Measurements from ENCODE around the gene CKB. TPM values are rescaled to one million over a fixed set of nuclear protein-coding genes. Genes with fewer than 3 reads are reported as not detected.

CKB gene
- total and polyA plus RNA-seq, 9 of the 15 experiments (the other 6 are each of a cell fraction or from before 2014, with no cell fraction given): 23.9 to 692 (median 132) TPM

DNA sequence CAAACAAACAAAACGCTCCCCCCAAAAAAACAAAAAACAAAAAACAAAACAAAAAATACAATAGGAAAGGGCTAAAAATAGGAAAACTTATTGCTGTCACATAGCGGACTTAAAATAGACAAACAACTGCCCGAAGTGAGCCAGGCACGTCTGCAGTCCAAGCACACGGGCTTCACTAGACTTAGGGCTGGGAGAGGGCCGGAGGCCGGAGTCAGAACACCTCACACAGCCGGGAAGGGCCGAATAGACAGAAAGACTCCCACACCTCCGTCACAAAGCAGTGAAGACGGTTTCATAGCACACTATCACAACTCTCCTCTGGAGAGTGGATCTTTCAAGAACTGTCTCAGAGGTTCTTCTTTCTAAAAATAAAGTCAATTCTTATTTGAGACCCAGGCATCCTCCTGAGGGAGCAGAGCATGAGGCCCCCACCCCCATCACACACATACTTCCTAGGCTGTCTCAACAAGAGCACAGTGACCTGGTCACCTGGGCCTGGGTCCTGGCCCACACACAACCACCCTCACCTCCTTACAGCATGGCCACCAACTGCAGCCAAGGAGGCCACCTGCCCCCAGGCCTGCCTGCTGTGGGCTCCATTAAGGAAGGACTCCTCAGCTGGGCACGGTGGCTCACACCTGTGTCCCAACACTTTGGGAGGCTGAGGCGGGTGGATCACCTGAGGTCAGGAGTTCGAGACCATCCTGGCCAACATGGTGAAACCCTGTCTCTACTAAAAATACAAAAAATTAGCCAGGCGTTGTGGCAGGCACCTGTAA, 33.1 kb upstream of the CKB start:
- Histone ChIP-seq H3K9me3 (replicated peaks; ENCODE audit: control insufficient read depth, insufficient read depth, low read depth, low read length) (no peaks in the 10 kb centered on the region), H3K27ac (ENCODE audit: extremely low read depth, low read depth, low read length) (no peak overlapping the region), H3K4me1 (replicated peaks in 1 of 2; ENCODE audit: control insufficient read depth in 2 of 2, insufficient read depth in 2 of 2, low read length in 2 of 2) (peaks cover 2 to 25% of the 10 kb centered on the region in 2 experiments; a peak in 4 of 5 replicates), H3K9me1 (ENCODE audit: control insufficient read depth, insufficient read depth, low read length) (no peaks in the 10 kb centered on the region), H3K4me3 (no peak overlapping the region), H4K20me1 (replicated peaks; ENCODE audit: control insufficient read depth, insufficient read depth, low read length) (peaks cover 11% of the 10 kb centered on the region), H3K36me3 (ENCODE audit: control insufficient read depth, insufficient read depth, low read length) (peaks cover 35% of the 10 kb centered on the region), H3K9ac (ENCODE audit: insufficient read depth in 1 of 2, low read depth in 2 of 2, low read length in 2 of 2) (peak overlapping the region in 1 of 2 experiments; percentile 73; a peak in 1 of 4 replicates), H3K27me3 (ENCODE audit: control insufficient read depth in 2 of 2, insufficient read depth in 2 of 2, low read length in 2 of 2) (no peaks in the 10 kb centered on the region), H3K4me2 (ENCODE audit: insufficient read depth, low read length) (no peak overlapping the region), H2AFZ (ENCODE audit: low read depth, low read length) (no peak overlapping the region), H3K79me2 (ENCODE audit: control insufficient read depth, insufficient read depth, low read length) (peaks cover 23% of the 10 kb centered on the region)
- DNase-seq (ENCODE audit: extremely low read depth in 1 of 4, low spot score in 3 of 4) (no peak), ATAC-seq (peak; percentile 58), FAIRE-seq (no peak)
- CTCF ChIA-PET (ENCODE audit: low intra/inter-chr PET ratio): no interaction called here
- WGBS (ENCODE audit: insufficient coverage, low coverage, missing lambda C conversion rate): 62% methylated on average over 14 of the region's 15 CpGs
- intact Hi-C loops (cut with micrococcal nuclease) (no loop called here), in situ Hi-C loops (cut with MboI) (no loop called here)
- POLR2A ChIA-PET: no interaction called here
- no TSS peak for BruUV-seq (replicated peaks)
- peak; percentile 35; the same call in 1 of the 2 replicates for TF ChIP-seq SUPT5H (IDR thresholded peaks at IDR 0.05)
- no peak for TF ChIP-seq SMARCE1 (IDR thresholded peaks at IDR 0.05)

DNA sequence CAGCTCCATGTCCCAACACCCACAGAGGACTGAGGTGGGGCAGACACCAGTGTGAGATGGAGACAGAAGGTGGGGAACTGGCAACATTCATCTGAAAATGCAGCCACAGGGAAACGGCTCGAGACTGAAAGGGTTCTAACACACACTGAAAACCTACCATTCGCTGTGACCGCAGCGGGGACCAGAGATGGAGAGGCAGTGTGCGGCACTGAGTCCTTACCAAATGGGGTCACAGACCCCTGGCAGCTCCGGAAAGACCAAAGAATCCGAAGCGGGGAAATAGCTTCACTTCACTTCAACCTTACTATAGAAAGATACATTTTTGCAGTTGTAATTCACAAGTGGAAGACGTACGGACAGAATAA, 30.2 kb upstream of the CKB start:
- H3K36me3 ChIP-seq (ENCODE audit: control insufficient read depth, insufficient read depth, low read length): peaks cover 6% of the 10 kb centered on the region; the same call in 1 of the 3 replicates
- no peak overlapping the region for H3K4me3 ChIP-seq
- H3K9me3 ChIP-seq (replicated peaks; ENCODE audit: control insufficient read depth, insufficient read depth, low read depth, low read length): no peaks in the 10 kb centered on the region
- no peaks in the 10 kb centered on the region for H3K79me2 ChIP-seq (ENCODE audit: control insufficient read depth, insufficient read depth, low read length)
- no peak for DNase-seq (ENCODE audit: extremely low read depth in 1 of 4, low spot score in 3 of 4)
- no peak overlapping the region for H2AFZ ChIP-seq (ENCODE audit: low read depth, low read length)
- H3K9ac ChIP-seq (ENCODE audit: insufficient read depth in 1 of 2, low read depth in 2 of 2, low read length in 2 of 2): no peak overlapping the region
- intact Hi-C loops (cut with micrococcal nuclease): no loop called here
- H3K27me3 ChIP-seq (ENCODE audit: control insufficient read depth in 2 of 2, insufficient read depth in 2 of 2, low read length in 2 of 2): no peaks in the 10 kb centered on the region
- no peaks in the 10 kb centered on the region for H3K9me1 ChIP-seq (ENCODE audit: control insufficient read depth, insufficient read depth, low read length)
- peaks cover 2 to 46% of the 10 kb centered on the region in 2 experiments; a peak in 4 of 5 replicates for H3K4me1 ChIP-seq (replicated peaks in 1 of 2; ENCODE audit: control insufficient read depth in 2 of 2, insufficient read depth in 2 of 2, low read length in 2 of 2)
- no peak for ATAC-seq
- H3K4me2 ChIP-seq (ENCODE audit: insufficient read depth, low read length): no peak overlapping the region
- no peak overlapping the region for H3K27ac ChIP-seq (ENCODE audit: extremely low read depth, low read depth, low read length)
- H4K20me1 ChIP-seq (replicated peaks; ENCODE audit: control insufficient read depth, insufficient read depth, low read length): no peaks in the 10 kb centered on the region; the same call in 1 of the 2 replicates
- in situ Hi-C loops (cut with MboI): no loop called here
- FAIRE-seq: no peak
- WGBS (ENCODE audit: insufficient coverage, low coverage, missing lambda C conversion rate): 67% methylated on average over 11 of the region's 11 CpGs
- ChIA-PET POLR2A (interaction anchor here (0.5 to 0.6 kb wide), 2 partner anchors 14 to 216 kb away, joined by 3 read pairs; no protein-coding TSS in a partner anchor), CTCF (ENCODE audit: low intra/inter-chr PET ratio) (interaction anchor here (0.6 kb wide), 1 partner anchor 177 kb away, joined by 3 read pairs; no protein-coding TSS in a partner anchor)
- no peak for TF ChIP-seq GABPB2 (CRISPR knock-in tag; conservative IDR thresholded peaks at IDR 0.05)
- TF ChIP-seq HOXB6 (CRISPR knock-in tag; IDR thresholded peaks at IDR 0.05; ENCODE audit: borderline replicate concordance): no peak
- TF ChIP-seq IFI16 (CRISPR knock-in tag; IDR thresholded peaks at IDR 0.05): no peak
- no peak for TF ChIP-seq MAFK (IDR thresholded peaks at IDR 0.05; ENCODE audit: low read length)
- TF ChIP-seq SIN3A (IDR thresholded peaks at IDR 0.05; ENCODE audit: borderline replicate concordance in 2 of 2, control insufficient read depth in 1 of 2, low read depth in 2 of 2, low read length in 2 of 2): no peak
- TF ChIP-seq ZNF717 (CRISPR knock-in tag; IDR thresholded peaks at IDR 0.05): no peak
- TF ChIP-seq HNRNPUL1 (IDR thresholded peaks at IDR 0.05; ENCODE audit: low read length): no peak
- TF ChIP-seq FOXJ2 (tag; IDR thresholded peaks at IDR 0.05): no peak
- TF ChIP-seq MEF2A (IDR thresholded peaks at IDR 0.05; ENCODE audit: control insufficient read depth, low read depth, low read length): no peak
- no peak for TF ChIP-seq FIP1L1 (IDR thresholded peaks at IDR 0.05; ENCODE audit: low read depth, low read length, poor library complexity, severe bottlenecking)
- TF ChIP-seq ZEB2 (IDR thresholded peaks at IDR 0.05): no peak
- BruUV-seq (replicated peaks): no TSS peak
